IMR-90 (cell line): ENCODE data around the gene SLC37A1. TPM values are rescaled to one million over a fixed set of nuclear protein-coding genes. Genes with fewer than 3 reads are reported as not detected.

Experiments
- ATAC-seq: fragments of 200-7000 bp; cut with Tn5 transposase; 2 replicates; pipeline ENCODE4 v1.9.1; 2020; ENCODE audit warnings: low read depth, mild to moderate bottlenecking, moderate library complexity
- BruUV-seq: library from RNA; stranded (reverse); fragments of 400-500 nt; replicated peaks from 2 replicates; lab custom pipeline; 2021; lab: Mats Ljungman, UMichigan
- CTCF ChIA-PET: fragments of 300-600 bp; formaldehyde crosslinking; extraction: SDS; loops from one replicate; lab custom pipeline; 2021; ENCODE audit warnings: antibody characterized with exemption; lab: Yijun Ruan, JAX
- POLR2A ChIA-PET: fragments of 300-600 bp; sonication (Branson Sonifier 250); formaldehyde crosslinking; loops from one replicate; lab custom pipeline; 2022; ENCODE audit warnings: antibody characterized with exemption; ENCODE audit not compliant: unreplicated experiment; lab: Charles Lee
- DNase-seq: peaks from one replicate; pipeline ENCODE4 v3.0.0; 2013
- H2AFZ ChIP-seq: replicated peaks from 2 replicates; pipeline ENCODE3; 2013; ENCODE audit warnings: low read length, mild to moderate bottlenecking; ENCODE audit not compliant: poor library complexity
- H2AK5ac ChIP-seq: 2 replicates; pipeline ENCODE4 v1.6.1; 2013; ENCODE audit warnings: low read depth, low read length, inconsistent platforms
- H2AK9ac ChIP-seq: replicated peaks from 2 replicates; pipeline ENCODE3; 2013; ENCODE audit warnings: mild to moderate bottlenecking, low read depth, low read length, moderate library complexity; ENCODE audit not compliant: poor library complexity
- H2BK120ac ChIP-seq: 2 replicates; pipeline ENCODE4 v1.6.1; 2013; ENCODE audit warnings: low read depth, low read length, inconsistent platforms
- H2BK15ac ChIP-seq: 3 replicates; pipeline ENCODE4 v1.6.1; 2013; ENCODE audit warnings: low read depth, low read length, inconsistent platforms
- H2BK20ac ChIP-seq: 2 replicates; pipeline ENCODE4 v1.6.1; 2013; ENCODE audit warnings: low read depth, mild to moderate bottlenecking, inconsistent platforms, low read length, moderate library complexity
- H2BK5ac ChIP-seq: 2 replicates; pipeline ENCODE4 v1.6.1; 2013; ENCODE audit warnings: mild to moderate bottlenecking, low read depth, low read length, inconsistent platforms; ENCODE audit not compliant: poor library complexity, severe bottlenecking
- H3K14ac ChIP-seq: replicated peaks from 2 replicates; pipeline ENCODE4 v1.6.1; 2013; ENCODE audit warnings: low read depth, low read length, inconsistent platforms
- H3K18ac ChIP-seq: 2 replicates; pipeline ENCODE4 v1.6.1; 2013; ENCODE audit warnings: low read depth, low read length, control low read depth
- H3K23ac ChIP-seq: 2 replicates; pipeline ENCODE4 v1.6.1; 2013; ENCODE audit warnings: low read depth, low read length, inconsistent platforms
- H3K27ac ChIP-seq: 2 replicates; pipeline ENCODE4 v1.5.1; 2013; ENCODE audit warnings: mild to moderate bottlenecking, control low read depth, low read length; ENCODE audit not compliant: insufficient read depth
- H3K27me3 ChIP-seq: 2 replicates; pipeline ENCODE4 v1.6.1; 2013; ENCODE audit warnings: low read length; ENCODE audit not compliant: control insufficient read depth, insufficient read depth
- H3K36me3 ChIP-seq: 2 replicates; pipeline ENCODE4 v1.6.1; 2013; ENCODE audit warnings: low read length, mixed read lengths; ENCODE audit not compliant: control insufficient read depth, insufficient read depth
- H3K4ac ChIP-seq: 2 replicates; pipeline ENCODE4 v1.6.1; 2013; ENCODE audit warnings: low read depth, low read length, inconsistent platforms
- H3K4me1 ChIP-seq: 2 replicates; pipeline ENCODE4 v1.6.1; 2013; ENCODE audit warnings: low read length, mixed read lengths; ENCODE audit not compliant: control insufficient read depth, insufficient read depth
- H3K4me2 ChIP-seq: 2 replicates; pipeline ENCODE4 v1.6.1; 2013; ENCODE audit warnings: low read depth, mild to moderate bottlenecking, control low read depth, low read length, moderate library complexity
- H3K4me3 ChIP-seq: 2 replicates; pipeline ENCODE4 v1.5.1; 2013; ENCODE audit warnings: low read depth, mild to moderate bottlenecking, control low read depth, low read length, moderate library complexity; ENCODE audit not compliant: insufficient read depth
- H3K56ac ChIP-seq: 2 replicates; pipeline ENCODE4 v1.6.1; 2013; ENCODE audit warnings: low read length, inconsistent platforms; ENCODE audit not compliant: insufficient read depth; ENCODE audit errors: extremely low read depth
- H3K79me1 ChIP-seq, 2 experiments: 2 replicates each; pipeline ENCODE4 v1.6.1; 2013; ENCODE audit warnings: low read length in 2 of 2, inconsistent platforms in 1 of 2, low read depth in 1 of 2
- H3K9ac ChIP-seq: 2 replicates; pipeline ENCODE4 v1.6.1; 2013; ENCODE audit warnings: low read depth, low read length, control low read depth
- H3K9me1 ChIP-seq: 2 replicates; pipeline ENCODE4 v1.6.1; 2013; ENCODE audit warnings: low read length, inconsistent platforms; ENCODE audit not compliant: insufficient read depth
- H3K9me3 ChIP-seq: 2 replicates; pipeline ENCODE4 v1.6.1; 2013; ENCODE audit warnings: low read length; ENCODE audit not compliant: control insufficient read depth, insufficient read depth
- H4K20me1 ChIP-seq: 2 replicates; pipeline ENCODE4 v1.6.1; 2013; ENCODE audit warnings: low read length, inconsistent platforms; ENCODE audit not compliant: insufficient read depth
- H4K5ac ChIP-seq: 2 replicates; pipeline ENCODE4 v1.6.1; 2013; ENCODE audit warnings: mild to moderate bottlenecking, low read depth, low read length, control low read depth
- H4K8ac ChIP-seq, 2 experiments: 2 replicates each; pipeline ENCODE4 v1.6.1; 2013; ENCODE audit warnings: low read depth in 2 of 2, low read length in 2 of 2, control low read depth in 1 of 2, inconsistent platforms in 1 of 2
- H4K91ac ChIP-seq: 2 replicates; pipeline ENCODE4 v1.6.1; 2013; ENCODE audit warnings: low read depth, low read length, inconsistent platforms; ENCODE audit not compliant: insufficient read depth
- BHLHE40 ChIP-seq: fragments of 150-350 bp; IDR thresholded peaks from 2 replicates; pipeline ENCODE4 v1.6.1; 2016; ENCODE audit warnings: mild to moderate bottlenecking, low read depth, low read length
- CEBPB ChIP-seq: IDR thresholded peaks from 2 replicates; pipeline ENCODE4 v1.6.1; 2012; ENCODE audit warnings: low read depth, low read length, improper control_type of control experiment
- CTCF ChIP-seq: conservative IDR thresholded peaks from 2 replicates; pipeline ENCODE4 v1.5.1; 2012; ENCODE audit warnings: mild to moderate bottlenecking, low read depth, low read length, improper control_type of control experiment
- FOS ChIP-seq: fragments of 150-350 bp; IDR thresholded peaks from 2 replicates; pipeline ENCODE4 v1.6.1; 2016; ENCODE audit warnings: low read depth, low read length
- MAFK ChIP-seq: IDR thresholded peaks from 2 replicates; pipeline ENCODE4 v1.6.1; 2012; ENCODE audit warnings: low read depth, low read length, improper control_type of control experiment
- NFE2L2 ChIP-seq: fragments of 150-350 bp; IDR thresholded peaks from 2 replicates; pipeline ENCODE4 v1.6.1; 2016; ENCODE audit warnings: low read depth, mild to moderate bottlenecking, low read length
- POLR2A ChIP-seq: IDR thresholded peaks from 2 replicates; pipeline ENCODE4 v1.6.1; 2012; ENCODE audit warnings: mild to moderate bottlenecking, low read depth, low read length
- RCOR1 ChIP-seq: IDR thresholded peaks from 2 replicates; pipeline ENCODE4 v1.6.1; 2012; ENCODE audit warnings: mild to moderate bottlenecking, low read length, improper control_type of control experiment; ENCODE audit not compliant: insufficient replicate concordance
- SMC3 ChIP-seq: fragments of 150-350 bp; IDR thresholded peaks from 2 replicates; pipeline ENCODE4 v1.6.1; 2016; ENCODE audit warnings: low read depth, mild to moderate bottlenecking, antibody characterized with exemption, low read length, moderate library complexity
- WGBS, 2 experiments: methylation state at CpG; one replicate each; pipeline versions ENCODE4 v1.1.5 to v1.1.7; 2013; ENCODE audit warnings: missing lambda C conversion rate in 2 of 2; ENCODE audit not compliant: insufficient read length in 1 of 2; ENCODE audit errors: extremely low coverage in 2 of 2; 5-methylcytosine and 5-hydroxymethylcytosine counted together
- dilution Hi-C: fragments of 300-500 bp; cut with HindIII; formaldehyde crosslinking; loops from one replicate; pipeline ENCODE4 v1.14.3; 2018; ENCODE audit warnings: low sequenced_read_pairs; ENCODE audit not compliant: unreplicated experiment
- in situ Hi-C: fragments of 300-500 bp; cut with MboI; formaldehyde crosslinking; loops from 3 replicates; pipeline ENCODE4 v1.14.3; 2019; ENCODE audit warnings: low sequenced_read_pairs, inconsistent platforms, mixed read lengths
- intact Hi-C: fragments of 100-400 bp; cut with micrococcal nuclease; formaldehyde crosslinking; loops from 2 replicates; pipeline ENCODE4 v1.10.0; 2022
- polyA plus RNA-seq, 3 experiments: library from polyadenylated mRNA; depleted of rRNA; stranded (reverse); fragments of >200 nt; gene quantifications; 2 replicates each; pipeline ENCODE4 v1.2.3, GENCODE V29; 2012; ENCODE audit warnings: low replicate concordance in 1 of 3
- total RNA-seq: library from RNA; depleted of rRNA; stranded (reverse); fragments of >200 nt; gene quantifications from 2 replicates; pipeline ENCODE4 v1.2.3, GENCODE V29; 2012
- TF ChIP-seq, protein P1 (sequence below): fragments of 150-350 bp; IDR thresholded peaks from 2 replicates; pipeline ENCODE4 v1.6.1; 2016; ENCODE audit warnings: low read depth, mild to moderate bottlenecking, low read length, moderate library complexity, borderline replicate concordance
- TF ChIP-seq, protein P2 (sequence below): fragments of 150-350 bp; IDR thresholded peaks from 2 replicates; pipeline ENCODE4 v1.6.1; 2017; ENCODE audit warnings: mild to moderate bottlenecking, antibody characterized with exemption, low read length, low read depth

The SLC37A1 gene
- total and polyA plus RNA-seq, 2 of the 4 experiments (the other 2 are of a cell fraction): 0.36 to 0.48 TPM

DNA sequence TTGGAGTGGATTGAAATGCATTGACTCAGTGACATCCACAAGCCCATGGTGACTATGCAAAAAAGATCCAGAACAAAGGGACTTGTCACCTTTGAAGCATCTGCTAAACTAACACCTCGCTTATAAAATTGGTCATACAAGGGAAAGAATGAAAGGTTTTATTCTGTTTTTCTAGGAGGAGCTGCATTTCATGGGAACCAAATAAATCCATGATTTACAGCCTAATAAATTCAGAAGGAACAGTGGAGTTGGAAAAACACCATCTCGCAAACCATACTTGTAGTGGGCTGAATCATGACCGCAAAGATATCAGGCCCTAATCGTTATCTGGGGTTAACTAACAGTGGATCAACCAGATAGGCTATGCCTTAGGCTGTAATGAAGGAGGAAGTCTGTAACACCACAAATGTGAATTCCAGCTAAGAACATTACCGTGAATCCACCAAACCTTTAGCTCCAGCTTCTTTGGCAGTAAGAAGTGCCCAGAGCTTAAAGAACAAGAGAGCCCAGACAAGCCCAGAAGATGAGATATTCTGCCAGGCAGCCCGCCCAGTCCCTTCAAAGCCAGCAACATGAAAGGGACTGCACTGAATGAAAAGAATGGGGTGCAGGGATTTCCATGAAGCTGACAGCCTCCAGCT is 45.0 kb upstream of the SLC37A1 start:
- POLR2A ChIA-PET: no interaction called here
- in situ Hi-C loops: no loop called here
- ATAC-seq: no peak

More for the DNA sequence above, 45.0 kb upstream of the SLC37A1 start:
- Histone ChIP-seq H4K5ac (no peak overlapping the region), H2BK120ac (no peak overlapping the region), H3K36me3 (no peaks in the 10 kb centered on the region), H3K4ac (no peak overlapping the region), H2BK5ac (no peak overlapping the region), H3K79me1 (no peaks in the 10 kb centered on the region), H2AK5ac (no peak overlapping the region), H4K91ac (no peak overlapping the region), H3K23ac (no peak overlapping the region), H4K8ac (no peak overlapping the region), H2AFZ (no peak overlapping the region), H2BK20ac (no peak overlapping the region), H3K4me1 (no peaks in the 10 kb centered on the region), H2BK15ac (no peak overlapping the region), H3K18ac (no peak overlapping the region), H4K20me1 (no peaks in the 10 kb centered on the region), H3K27ac (no peak overlapping the region), H3K56ac (no peak overlapping the region), H3K9me1 (no peaks in the 10 kb centered on the region), H2AK9ac (no peak overlapping the region), H3K27me3 (peaks cover 7% of the 10 kb centered on the region), H3K4me3 (no peak overlapping the region), H3K14ac (no peak overlapping the region), H3K9me3 (no peaks in the 10 kb centered on the region), H3K4me2 (no peak overlapping the region), H3K9ac (no peak overlapping the region)
- WGBS, 2 experiments: 76% methylated on average over 2 of the region's 6 CpGs; no CpG with 5 or more reads in 1 of the 2 experiments
- CTCF ChIA-PET: no interaction called here
- TF ChIP-seq FOS: no peak
- TF ChIP-seq, protein P1, sequence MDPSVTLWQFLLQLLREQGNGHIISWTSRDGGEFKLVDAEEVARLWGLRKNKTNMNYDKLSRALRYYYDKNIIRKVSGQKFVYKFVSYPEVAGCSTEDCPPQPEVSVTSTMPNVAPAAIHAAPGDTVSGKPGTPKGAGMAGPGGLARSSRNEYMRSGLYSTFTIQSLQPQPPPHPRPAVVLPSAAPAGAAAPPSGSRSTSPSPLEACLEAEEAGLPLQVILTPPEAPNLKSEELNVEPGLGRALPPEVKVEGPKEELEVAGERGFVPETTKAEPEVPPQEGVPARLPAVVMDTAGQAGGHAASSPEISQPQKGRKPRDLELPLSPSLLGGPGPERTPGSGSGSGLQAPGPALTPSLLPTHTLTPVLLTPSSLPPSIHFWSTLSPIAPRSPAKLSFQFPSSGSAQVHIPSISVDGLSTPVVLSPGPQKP: no peak
- no peak for TF ChIP-seq RCOR1
- TF ChIP-seq, protein P2, sequence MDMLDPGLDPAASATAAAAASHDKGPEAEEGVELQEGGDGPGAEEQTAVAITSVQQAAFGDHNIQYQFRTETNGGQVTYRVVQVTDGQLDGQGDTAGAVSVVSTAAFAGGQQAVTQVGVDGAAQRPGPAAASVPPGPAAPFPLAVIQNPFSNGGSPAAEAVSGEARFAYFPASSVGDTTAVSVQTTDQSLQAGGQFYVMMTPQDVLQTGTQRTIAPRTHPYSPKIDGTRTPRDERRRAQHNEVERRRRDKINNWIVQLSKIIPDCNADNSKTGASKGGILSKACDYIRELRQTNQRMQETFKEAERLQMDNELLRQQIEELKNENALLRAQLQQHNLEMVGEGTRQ: no peak
- TF ChIP-seq CTCF: no peak
- no peak for TF ChIP-seq NFE2L2
- TF ChIP-seq SMC3: no peak
- no peak for TF ChIP-seq BHLHE40
- no peak for TF ChIP-seq POLR2A
- no peak for TF ChIP-seq MAFK
- no peak for TF ChIP-seq CEBPB
- DNase-seq: no peak
- no TSS peak for BruUV-seq
- dilution Hi-C loops (no loop called here), intact Hi-C loops (no loop called here)
